Glomerular endothelial cell (primary cell): ENCODE measurements around the gene C11orf58. TPM values are rescaled to one million over a fixed set of nuclear protein-coding genes. Genes with fewer than 3 reads are reported as not detected.

Experiments
- DNase-seq: peaks from one replicate; pipeline ENCODE4 v3.0.0-alpha.2; 2011; ENCODE audit warnings: low read depth, low spot score; ENCODE audit errors: extremely low read depth
- total RNA-seq: library from RNA; depleted of rRNA; stranded (reverse); fragments of >200 nt; gene quantifications from 2 replicates; pipeline ENCODE4 v1.2.3, GENCODE V29; 2015

The C11orf58 gene
- total RNA-seq, 1 donor from 2014 or later = 144 TPM

DNA sequence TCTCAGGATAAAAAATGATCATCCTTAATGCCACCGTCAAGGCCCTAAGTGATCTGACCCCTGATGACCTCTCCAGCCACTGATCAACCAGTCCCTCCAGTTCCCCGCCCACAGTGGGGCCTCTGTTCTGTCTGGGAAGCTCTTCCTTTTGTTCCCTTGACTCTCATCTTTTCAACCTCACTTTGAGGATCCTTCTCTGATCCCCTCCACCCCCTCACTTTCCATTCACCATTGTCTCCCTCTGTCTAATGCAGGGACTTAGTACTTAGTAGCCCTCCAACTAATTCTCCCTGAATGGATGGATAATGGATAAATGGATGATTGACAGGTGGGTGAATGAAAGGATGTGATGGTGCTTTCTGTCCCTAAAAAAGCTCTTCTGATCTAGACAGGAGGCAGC lies 45.6 kb downstream of the C11orf58 start:
- DNase-seq = no peak

GRCh38 chr11:16784666-16785065 lies 46.2 kb downstream of the C11orf58 start:
- DNase-seq = no peak

DNA sequence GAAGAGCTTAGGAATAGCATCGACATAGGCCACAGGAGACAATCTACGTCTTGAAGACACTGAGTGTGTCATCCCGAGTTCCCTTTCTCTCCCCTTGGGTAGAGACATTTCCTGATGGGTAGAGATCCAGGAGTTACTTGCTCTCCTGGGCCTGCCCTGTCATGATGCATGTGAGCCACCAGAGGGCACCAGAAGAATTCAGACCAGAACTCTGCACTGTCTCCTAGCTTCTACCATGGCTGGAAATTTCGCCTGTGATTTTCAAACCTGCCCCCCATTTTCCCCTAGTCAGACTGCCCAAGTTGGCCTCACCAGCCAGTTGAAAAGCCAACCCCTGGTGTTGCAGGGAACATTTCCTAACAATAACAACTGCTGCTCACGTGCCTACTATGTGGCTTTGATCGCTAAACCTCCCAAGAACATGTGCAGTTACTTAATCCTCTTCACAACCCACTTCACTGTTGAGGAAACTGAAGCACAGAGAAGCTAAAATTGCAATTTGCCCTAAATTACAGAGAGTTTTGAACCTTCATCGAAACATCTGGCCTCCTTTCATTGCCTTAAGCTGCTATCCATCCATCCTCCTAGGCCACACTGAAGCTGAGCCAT lies 47.2 kb downstream of the C11orf58 start:
- no peak for DNase-seq

DNA sequence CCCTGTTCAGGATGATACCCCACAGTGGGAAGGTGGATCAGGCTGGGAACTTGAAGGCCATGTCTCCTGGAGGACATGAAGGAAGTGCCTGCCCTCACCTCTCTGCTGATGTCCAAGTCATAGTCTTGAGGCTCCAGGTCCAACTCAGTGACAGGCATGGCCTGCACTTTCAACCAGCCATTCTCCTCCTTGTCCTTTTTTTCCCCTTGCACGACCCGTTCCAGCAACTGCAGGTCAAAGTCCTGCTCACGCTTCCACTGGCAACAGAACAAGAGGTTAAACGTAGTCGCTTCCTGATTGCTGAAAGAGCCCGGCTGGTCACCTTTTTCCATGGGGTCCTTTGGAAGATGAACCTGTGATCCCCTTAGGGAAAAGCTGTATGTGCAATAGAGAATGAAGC lies 47.7 kb downstream of the C11orf58 start:
- DNase-seq = no peak

- no peak for DNase-seq
These were observed 48.7 kb downstream of the C11orf58 start for GRCh38 chr11:16787035-16787742.

- no peak for DNase-seq
These were observed 50.0 kb downstream of the C11orf58 start for GRCh38 chr11:16788141-16789062.

- no peak for DNase-seq
These were observed 50.6 kb downstream of the C11orf58 start for GRCh38 chr11:16789063-16789420.

DNA sequence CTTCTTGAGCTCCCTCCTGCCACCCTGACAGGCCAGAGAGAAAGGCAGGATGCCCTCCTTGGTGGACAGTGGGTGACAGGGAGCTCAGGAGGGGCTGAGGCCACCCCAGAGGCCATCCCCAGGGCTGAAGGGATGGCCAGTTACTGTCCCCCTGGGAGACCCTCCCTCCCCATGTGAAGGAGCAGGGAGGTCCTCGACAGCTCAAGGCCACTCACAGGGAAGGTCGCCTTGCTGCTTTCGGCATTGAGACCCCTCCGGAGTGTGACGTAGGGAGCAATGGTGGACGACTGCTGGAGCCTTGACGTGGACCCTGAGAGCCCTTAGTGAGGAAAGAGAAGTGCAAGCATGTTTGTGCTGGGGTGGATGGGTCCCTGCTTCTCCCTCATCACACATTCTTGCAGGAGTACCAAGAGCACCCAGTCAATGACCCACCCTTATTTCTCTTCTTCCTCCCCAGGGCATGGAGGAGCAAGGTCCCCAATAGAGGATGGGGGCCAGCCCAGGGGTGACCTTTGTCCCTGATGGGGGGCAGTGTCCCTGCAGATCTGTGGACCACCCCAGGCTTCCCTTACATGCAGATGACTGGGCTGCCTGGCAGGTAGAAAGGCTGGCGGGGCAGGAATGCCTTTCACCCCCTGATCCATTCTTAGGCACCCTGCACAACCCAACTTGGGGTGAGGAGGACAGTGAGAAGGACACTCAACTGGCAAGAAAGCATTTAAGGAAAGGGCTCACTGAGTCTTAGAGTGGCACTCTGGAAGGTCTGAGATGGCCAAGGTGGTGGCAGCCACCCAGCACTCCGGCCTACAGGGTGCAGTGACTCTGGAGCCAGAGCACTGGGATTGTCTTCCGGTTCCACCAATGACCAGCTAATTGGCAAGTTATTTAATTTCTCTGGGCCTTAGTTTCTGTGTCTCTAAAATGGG lies 51.4 kb downstream of the C11orf58 start:
- DNase-seq = no peak

- DNase-seq = no peak
These were observed 52.2 kb downstream of the C11orf58 start for GRCh38 chr11:16790486-16791190.

DNA sequence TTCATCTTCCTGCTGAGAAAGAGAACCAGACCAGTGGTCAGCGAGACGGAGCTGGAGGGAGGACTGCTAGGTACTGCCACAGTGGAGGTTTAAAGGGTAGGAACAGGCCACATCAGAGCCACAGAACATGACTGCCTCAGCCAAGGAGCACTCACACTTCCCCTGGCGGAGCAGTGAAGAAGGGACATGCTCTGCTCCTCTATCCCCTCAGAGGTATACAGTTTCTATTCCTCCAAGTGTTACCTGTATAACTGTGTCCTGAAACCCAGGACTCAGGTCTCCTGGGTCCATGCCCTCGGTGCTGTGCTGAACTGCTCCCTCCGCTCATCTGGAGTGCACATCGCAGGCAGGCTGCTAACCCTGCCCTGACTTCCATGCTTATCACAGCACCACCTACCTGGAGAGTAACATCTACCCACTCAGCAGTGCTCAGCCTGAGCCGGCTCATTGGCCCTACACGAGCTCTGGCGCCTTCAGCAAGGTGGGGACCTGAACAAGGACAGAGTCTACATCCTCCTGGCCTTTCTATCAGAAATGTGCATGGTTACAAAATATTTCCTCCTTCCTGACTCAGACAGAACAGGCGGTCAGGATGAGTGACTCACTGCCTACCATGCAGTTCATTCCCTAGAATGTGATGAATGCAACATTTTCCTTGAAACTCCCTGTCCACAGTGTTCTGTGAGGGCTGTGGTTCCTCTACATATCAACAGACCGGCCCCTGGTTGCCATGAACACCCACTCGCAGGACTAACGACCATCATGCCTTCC lies 52.9 kb downstream of the C11orf58 start:
- DNase-seq = peak; percentile 81

GRCh38 chr11:16792426-16792825 lies 54.0 kb downstream of the C11orf58 start:
- no peak for DNase-seq

DNA sequence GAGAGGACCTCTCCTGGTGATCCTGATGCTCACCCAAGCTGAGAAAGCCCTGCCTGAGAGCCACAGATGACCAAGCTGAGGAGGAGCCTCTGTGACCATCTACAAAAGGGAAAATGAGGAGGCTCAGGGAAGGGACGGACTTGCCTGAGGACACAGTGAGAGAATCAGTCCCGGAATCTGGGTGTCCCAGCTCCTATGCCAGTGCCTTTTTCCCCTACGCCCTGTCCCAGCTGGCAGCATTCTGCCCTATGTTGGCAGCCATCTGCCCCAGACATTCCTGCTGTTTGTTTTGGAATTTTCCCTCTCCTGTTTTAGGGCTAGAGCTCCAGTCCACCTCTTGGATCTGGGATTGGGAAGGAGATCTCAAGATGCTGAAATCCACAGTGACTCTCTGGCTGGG lies 54.6 kb downstream of the C11orf58 start:
- no peak for DNase-seq

DNA sequence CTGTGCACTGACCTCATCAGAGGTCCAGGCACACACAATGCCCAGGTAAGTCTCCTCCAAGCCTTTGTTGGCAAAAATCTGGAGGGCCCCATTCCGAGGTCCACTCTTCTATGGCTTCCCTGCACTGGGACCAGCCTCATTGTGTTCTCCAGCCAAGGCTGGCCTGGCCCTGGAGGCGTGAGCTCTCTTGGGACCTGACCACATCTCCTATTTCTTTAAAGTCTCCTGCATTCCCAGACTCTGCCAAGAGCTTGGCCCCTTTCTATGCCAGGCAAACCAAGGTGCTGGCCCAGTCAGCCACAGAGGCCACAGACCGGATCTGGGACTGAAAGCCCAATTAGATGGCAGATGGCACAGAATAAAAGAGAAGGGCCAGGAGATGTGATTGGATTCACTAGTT lies 55.1 kb downstream of the C11orf58 start:
- DNase-seq = no peak

DNA sequence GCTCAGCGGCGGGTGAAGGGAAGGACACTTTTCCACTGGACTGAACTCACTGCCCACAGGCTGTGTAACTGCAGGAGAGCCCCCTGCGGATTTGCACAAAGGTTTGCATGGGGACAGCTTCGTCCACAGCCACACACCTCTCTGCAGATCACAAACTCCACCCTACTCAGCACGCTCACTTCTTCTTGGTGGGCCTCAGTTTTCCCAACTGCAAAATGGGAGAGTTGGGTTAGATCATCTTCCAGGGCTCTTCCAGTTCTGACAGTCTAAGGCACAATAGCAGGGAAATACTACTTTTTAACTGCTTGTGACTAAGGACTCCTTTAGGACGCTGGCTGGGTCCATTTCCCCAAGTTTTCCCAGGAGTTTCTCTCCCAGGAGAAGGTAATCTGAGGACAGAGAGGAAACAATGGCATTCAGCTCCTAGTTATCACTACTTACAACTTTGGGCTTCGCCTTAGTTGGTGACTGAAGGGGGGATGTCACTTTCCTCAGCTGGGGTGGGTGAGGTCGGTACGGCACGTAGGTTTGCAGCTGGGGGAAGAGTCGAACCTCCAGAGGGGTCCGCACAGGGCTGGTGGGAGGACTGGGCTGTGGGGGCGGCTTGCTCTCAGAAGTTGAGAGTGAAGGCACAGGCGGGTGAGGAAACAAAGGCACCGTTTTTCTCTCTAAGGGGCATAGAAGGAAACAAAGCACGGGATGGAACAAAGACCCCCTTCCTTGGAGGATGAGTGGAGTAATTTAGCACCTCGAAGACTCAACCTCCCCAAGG lies 55.8 kb downstream of the C11orf58 start:
- DNase-seq = no peak

GRCh38 chr11:16795146-16795545 lies 56.7 kb downstream of the C11orf58 start:
- no peak for DNase-seq

DNA sequence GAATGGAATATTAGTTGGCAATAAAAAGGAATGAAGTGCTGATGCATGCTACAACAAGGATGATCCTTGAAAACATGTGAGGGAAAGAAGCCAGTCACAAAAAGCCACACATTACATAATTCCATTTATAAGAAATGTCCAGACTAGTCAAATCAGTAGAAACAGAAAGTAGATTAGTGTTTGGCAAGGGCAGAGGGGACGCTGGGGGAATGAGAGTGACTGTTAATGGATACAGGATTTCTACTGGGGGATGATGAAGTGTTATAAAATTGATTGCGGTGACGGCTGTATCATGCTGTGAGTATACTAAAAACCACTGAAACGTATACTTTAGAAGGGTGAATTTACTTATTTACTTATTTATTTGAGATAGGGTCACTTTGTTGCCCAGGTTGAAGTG lies 57.9 kb downstream of the C11orf58 start:
- no peak for DNase-seq

- no peak for DNase-seq
These were observed 59.3 kb downstream of the C11orf58 start for GRCh38 chr11:16797776-16798175.

GRCh38 chr11:16799221-16799620 lies 60.8 kb downstream of the C11orf58 start:
- DNase-seq = no peak
